IPS DF 4.7 (cell line): Measurements from ENCODE around the gene OVOL3.
"Not testable (repeated sequence)": the region's sequence is repeated elsewhere in the genome, so short reads cannot be mapped to it uniquely, and the experiment has no call there.

Experiments used
- DNase-seq: peaks from one replicate; pipeline ENCODE4 v3.0.0-alpha.2; 2013; ENCODE audit warnings: low spot score; ENCODE audit errors: extremely low read depth

The OVOL3 gene

GRCh38 chr19:36110487-36111199 is at the start of gene OVOL3:
OVOL3 (plus strand) TSS chr19:36111143; CDS start chr19:36111203, 60 bp downstream.
- DNase-seq: no peak

GRCh38 chr19:36061367-36061766 is 49.6 kb upstream of the OVOL3 start:
- no peak for DNase-seq

- DNase-seq: no peak
These were observed 46.1 kb upstream of the OVOL3 start for GRCh38 chr19:36064826-36065225.

- no peak for DNase-seq
These were observed 43.3 kb upstream of the OVOL3 start for GRCh38 chr19:36067681-36068080.

GRCh38 chr19:36068810-36069499 is 42.0 kb upstream of the OVOL3 start:
- DNase-seq: not testable (repeated sequence)

GRCh38 chr19:36072081-36072480 is 38.9 kb upstream of the OVOL3 start:
- DNase-seq: no peak

- DNase-seq: no peak
These were observed 37.6 kb upstream of the OVOL3 start for GRCh38 chr19:36073121-36073876.

- no peak for DNase-seq
These were observed 31.5 kb upstream of the OVOL3 start for GRCh38 chr19:36079389-36079945.

GRCh38 chr19:36081385-36081784 is 29.6 kb upstream of the OVOL3 start:
- no peak for DNase-seq

GRCh38 chr19:36081894-36082293 is 29.0 kb upstream of the OVOL3 start:
- no peak for DNase-seq

GRCh38 chr19:36082916-36083315 is 28.0 kb upstream of the OVOL3 start:
- DNase-seq: no peak

GRCh38 chr19:36084231-36085009 is 26.5 kb upstream of the OVOL3 start:
- DNase-seq: no peak

- no peak for DNase-seq
These were observed 24.6 kb upstream of the OVOL3 start for GRCh38 chr19:36086326-36086725.

GRCh38 chr19:36089847-36090246 is 21.1 kb upstream of the OVOL3 start:
- no peak for DNase-seq

- DNase-seq: no peak
These were observed 19.8 kb upstream of the OVOL3 start for GRCh38 chr19:36090910-36091695.

- DNase-seq: no peak
These were observed 18.4 kb upstream of the OVOL3 start for GRCh38 chr19:36092566-36092965.

GRCh38 chr19:36093146-36093662 is 17.7 kb upstream of the OVOL3 start:
- DNase-seq: no peak

- DNase-seq: no peak
These were observed 17.3 kb upstream of the OVOL3 start for GRCh38 chr19:36093687-36094086.

- no peak for DNase-seq
These were observed 13.9 kb upstream of the OVOL3 start for GRCh38 chr19:36097036-36097435.

- DNase-seq: no peak
These were observed 11.7 kb upstream of the OVOL3 start for GRCh38 chr19:36099166-36099785.
